GM18951 (cell line): ENCODE data around the gene LIN52.

ENCODE experiments used
- POLR2A ChIP-seq: IDR thresholded peaks from 4 replicates; pipeline ENCODE4 v1.6.1; 2011; ENCODE audit warnings: mild to moderate bottlenecking; ENCODE audit not compliant: insufficient read length, insufficient read depth; ENCODE audit errors: extremely low read depth
- in situ Hi-C: fragments of 300-500 bp; cut with MboI; formaldehyde crosslinking; loops from one replicate; pipeline ENCODE4 v1.12.0; 2022; ENCODE audit warnings: low sequenced_read_pairs, mixed read lengths, inconsistent platforms; ENCODE audit not compliant: unreplicated experiment

Gene LIN52

GRCh38 chr14:74133833-74134481, 49.2 kb downstream of the LIN52 start:
- no peak for TF ChIP-seq POLR2A
- in situ Hi-C loops, result no loop called here

- no peak for TF ChIP-seq POLR2A
- in situ Hi-C loops, result no loop called here
Measured at GRCh38 chr14:74134484-74134883, 49.7 kb downstream of the LIN52 start.

GRCh38 chr14:74135426-74135825, 50.7 kb downstream of the LIN52 start:
- in situ Hi-C loops, result no loop called here
- no peak for TF ChIP-seq POLR2A

- TF ChIP-seq POLR2A, result no peak
- in situ Hi-C loops, result no loop called here
Measured at GRCh38 chr14:74140374-74140850, 55.7 kb downstream of the LIN52 start.

GRCh38 chr14:74141703-74142102, 56.9 kb downstream of the LIN52 start:
- TF ChIP-seq POLR2A, result no peak
- in situ Hi-C loops, result no loop called here

- TF ChIP-seq POLR2A, result no peak
- in situ Hi-C loops, result no loop called here
Measured at GRCh38 chr14:74142523-74142922, 57.8 kb downstream of the LIN52 start.

GRCh38 chr14:74144789-74145188, 60.0 kb downstream of the LIN52 start:
- no peak for TF ChIP-seq POLR2A
- in situ Hi-C loops, result no loop called here

- in situ Hi-C loops, result no loop called here
- TF ChIP-seq POLR2A, result no peak
Measured at GRCh38 chr14:74147571-74147970, 62.8 kb downstream of the LIN52 start.

- in situ Hi-C loops, result no loop called here
- TF ChIP-seq POLR2A, result no peak
Measured at GRCh38 chr14:74148705-74149104, 63.9 kb downstream of the LIN52 start.

GRCh38 chr14:74155287-74155686, 70.5 kb downstream of the LIN52 start:
- in situ Hi-C loops, result no loop called here
- no peak for TF ChIP-seq POLR2A

GRCh38 chr14:74155749-74156148, 71.0 kb downstream of the LIN52 start:
- in situ Hi-C loops, result no loop called here
- no peak for TF ChIP-seq POLR2A

- no peak for TF ChIP-seq POLR2A
- in situ Hi-C loops, result no loop called here
Measured at GRCh38 chr14:74160763-74161162, 76.0 kb downstream of the LIN52 start.

- no peak for TF ChIP-seq POLR2A
- in situ Hi-C loops, result no loop called here
Measured at GRCh38 chr14:74161526-74162158, 76.9 kb downstream of the LIN52 start.

- in situ Hi-C loops, result no loop called here
Measured at GRCh38 chr14:74169906-74170305, 85.2 kb downstream of the LIN52 start.

More at GRCh38 chr14:74169906-74170305, 85.2 kb downstream of the LIN52 start:
- TF ChIP-seq POLR2A, result no peak
